KMS-11 (cell line): Measurements from ENCODE around the gene GRM1.

Experiments used
- H2AFZ ChIP-seq: fragments of 200-600 bp; sonication (generic); 2 replicates; pipeline ENCODE4 v1.6.1; 2016; ENCODE audit warnings: antibody characterized with exemption, mixed run types, low read depth
- H3K27ac ChIP-seq: fragments of 200-600 bp; sonication (generic); 2 replicates; pipeline ENCODE4 v1.6.1; 2016; ENCODE audit warnings: mild to moderate bottlenecking, mixed run types
- H3K27me3 ChIP-seq: fragments of 200-600 bp; sonication (generic); 2 replicates; pipeline ENCODE4 v1.6.1; 2017; ENCODE audit warnings: mild to moderate bottlenecking, low read depth, mixed run types, moderate library complexity; ENCODE audit not compliant: insufficient read depth
- H3K36me3 ChIP-seq: fragments of 200-600 bp; sonication (generic); 2 replicates; pipeline ENCODE4 v1.6.1; 2017; ENCODE audit warnings: mild to moderate bottlenecking, mixed run types; ENCODE audit not compliant: insufficient read depth
- H3K4me1 ChIP-seq: fragments of 200-600 bp; sonication (generic); 2 replicates; pipeline ENCODE4 v1.6.1; 2016; ENCODE audit warnings: mild to moderate bottlenecking, low read depth, mixed run types; ENCODE audit not compliant: poor library complexity, severe bottlenecking
- H3K4me2 ChIP-seq: fragments of 200-600 bp; sonication (generic); 2 replicates; pipeline ENCODE4 v1.7.0; 2016; ENCODE audit warnings: mild to moderate bottlenecking, mixed run types
- H3K4me3 ChIP-seq: fragments of 200-600 bp; sonication (generic); IDR thresholded peaks from 2 replicates; pipeline ENCODE4 v1.6.1; 2017; ENCODE audit warnings: low read depth, low read length, mixed read lengths; ENCODE audit not compliant: insufficient read depth
- H3K79me2 ChIP-seq: fragments of 200-600 bp; sonication (generic); 2 replicates; pipeline ENCODE4 v1.6.1; 2016; ENCODE audit warnings: low read depth, mixed run types; ENCODE audit not compliant: insufficient read depth
- H3K9ac ChIP-seq: fragments of 200-600 bp; sonication (generic); 2 replicates; pipeline ENCODE4 v1.6.1; 2016; ENCODE audit warnings: mild to moderate bottlenecking, mixed run types
- H4K20me1 ChIP-seq: fragments of 200-600 bp; sonication (generic); 2 replicates; pipeline ENCODE4 v1.6.1; 2016; ENCODE audit warnings: mild to moderate bottlenecking, mixed run types; ENCODE audit not compliant: insufficient read depth
- TF ChIP-seq, protein P1 (sequence below): fragments of 200-600 bp; sonication (generic); conservative IDR thresholded peaks from 2 replicates; pipeline ENCODE4 v1.6.1; 2017; ENCODE audit warnings: low read depth, mild to moderate bottlenecking, antibody characterized with exemption, low read length, moderate library complexity, mixed read lengths

GRM1 gene

DNA sequence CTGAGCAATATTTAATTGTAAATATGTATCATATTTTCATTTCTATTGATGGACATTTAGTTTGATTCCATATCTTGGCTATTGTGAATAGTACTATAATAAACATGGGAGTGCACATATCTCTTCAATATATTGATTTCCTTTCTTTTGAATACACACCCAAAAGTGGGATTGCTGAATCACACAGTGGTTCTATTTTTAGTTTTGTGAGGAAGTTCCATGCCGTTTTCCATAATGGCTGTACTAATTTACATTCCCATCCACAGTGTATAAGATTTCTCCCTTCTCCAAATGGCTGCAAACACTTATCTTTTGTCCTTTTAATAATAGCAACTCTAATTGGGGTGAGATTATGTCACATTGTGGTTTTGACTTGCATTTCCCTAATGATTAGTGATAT is 428.0 kb downstream of the GRM1 start:
- H3K79me2 ChIP-seq = no peaks in the 10 kb centered on the region
- H3K27ac ChIP-seq = no peak overlapping the region
- H2AFZ ChIP-seq = no peak overlapping the region
- no peaks in the 10 kb centered on the region for H3K27me3 ChIP-seq
- no peaks in the 10 kb centered on the region for H4K20me1 ChIP-seq
- H3K4me3 ChIP-seq = no peak overlapping the region
- no peaks in the 10 kb centered on the region for H3K4me1 ChIP-seq
- TF ChIP-seq, protein P1, sequence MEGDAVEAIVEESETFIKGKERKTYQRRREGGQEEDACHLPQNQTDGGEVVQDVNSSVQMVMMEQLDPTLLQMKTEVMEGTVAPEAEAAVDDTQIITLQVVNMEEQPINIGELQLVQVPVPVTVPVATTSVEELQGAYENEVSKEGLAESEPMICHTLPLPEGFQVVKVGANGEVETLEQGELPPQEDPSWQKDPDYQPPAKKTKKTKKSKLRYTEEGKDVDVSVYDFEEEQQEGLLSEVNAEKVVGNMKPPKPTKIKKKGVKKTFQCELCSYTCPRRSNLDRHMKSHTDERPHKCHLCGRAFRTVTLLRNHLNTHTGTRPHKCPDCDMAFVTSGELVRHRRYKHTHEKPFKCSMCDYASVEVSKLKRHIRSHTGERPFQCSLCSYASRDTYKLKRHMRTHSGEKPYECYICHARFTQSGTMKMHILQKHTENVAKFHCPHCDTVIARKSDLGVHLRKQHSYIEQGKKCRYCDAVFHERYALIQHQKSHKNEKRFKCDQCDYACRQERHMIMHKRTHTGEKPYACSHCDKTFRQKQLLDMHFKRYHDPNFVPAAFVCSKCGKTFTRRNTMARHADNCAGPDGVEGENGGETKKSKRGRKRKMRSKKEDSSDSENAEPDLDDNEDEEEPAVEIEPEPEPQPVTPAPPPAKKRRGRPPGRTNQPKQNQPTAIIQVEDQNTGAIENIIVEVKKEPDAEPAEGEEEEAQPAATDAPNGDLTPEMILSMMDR = no peak
- H3K4me2 ChIP-seq = no peak overlapping the region
- no peaks in the 10 kb centered on the region for H3K36me3 ChIP-seq
- no peak overlapping the region for H3K9ac ChIP-seq

DNA sequence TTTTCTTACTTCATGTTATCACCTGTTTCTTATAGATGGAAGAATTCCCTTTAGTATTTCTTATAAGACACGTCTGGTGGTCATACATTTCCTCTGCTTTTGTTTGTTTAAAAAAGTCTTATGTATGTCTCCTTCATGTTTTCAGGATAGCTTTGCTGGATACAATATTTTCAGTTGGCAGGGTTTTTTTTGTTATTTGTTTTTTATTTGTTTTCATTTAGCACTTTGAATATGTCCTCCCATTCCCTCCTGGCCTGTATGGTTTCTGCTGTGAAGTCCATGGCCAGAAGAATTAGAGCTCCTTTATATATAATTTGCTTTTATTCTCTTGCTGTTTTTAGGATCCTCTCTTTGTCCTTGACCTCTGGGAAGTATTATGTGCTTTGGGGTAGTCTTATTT is 432.1 kb downstream of the GRM1 start:
- Histone ChIP-seq H2AFZ (no peak overlapping the region), H3K27ac (no peak overlapping the region)

DNA sequence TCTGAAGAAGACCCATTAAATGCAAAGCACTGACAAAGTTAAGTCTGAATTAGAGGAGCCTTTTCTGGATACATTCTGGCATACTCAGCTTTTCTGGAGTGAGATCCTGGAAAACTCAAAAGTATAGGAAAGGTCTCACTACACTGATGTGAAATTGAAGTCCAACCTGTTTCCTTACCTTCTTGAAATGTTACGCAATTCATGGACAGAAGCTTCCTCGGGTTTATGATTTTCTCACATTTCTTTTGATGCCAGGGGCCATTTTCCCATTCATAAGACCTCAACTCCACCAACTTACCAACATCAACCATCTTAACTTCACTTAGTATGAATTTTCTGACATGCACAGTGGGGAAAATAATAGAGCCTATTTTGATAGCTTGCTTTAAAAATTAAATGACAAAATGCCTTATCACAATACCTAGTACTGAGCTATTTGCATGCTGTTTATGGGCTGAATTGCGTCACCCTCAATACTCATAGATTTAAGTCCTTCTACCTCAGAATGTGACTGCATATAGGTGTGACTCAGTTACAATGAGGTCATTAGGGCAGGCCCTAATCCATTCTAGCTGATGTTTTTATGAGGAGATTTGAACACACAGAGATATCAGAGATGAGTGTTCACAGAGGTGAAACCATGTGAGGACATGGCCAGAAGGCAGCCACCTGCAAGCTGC is 441.4 kb downstream of the GRM1 start:
- Histone ChIP-seq H2AFZ (no peak overlapping the region), H3K27ac (no peak overlapping the region), H3K4me3 (no peak overlapping the region), H3K79me2 (no peaks in the 10 kb centered on the region), H3K27me3 (no peaks in the 10 kb centered on the region), H4K20me1 (no peaks in the 10 kb centered on the region), H3K4me1 (no peaks in the 10 kb centered on the region), H3K4me2 (no peak overlapping the region), H3K36me3 (no peaks in the 10 kb centered on the region), H3K9ac (no peak overlapping the region)
- TF ChIP-seq, protein P1 = no peak

More for the DNA sequence above, 432.1 kb downstream of the GRM1 start:
- H3K4me1 ChIP-seq = no peaks in the 10 kb centered on the region
- no peaks in the 10 kb centered on the region for H3K79me2 ChIP-seq
- no peaks in the 10 kb centered on the region for H3K27me3 ChIP-seq
- no peak overlapping the region for H3K9ac ChIP-seq
- no peaks in the 10 kb centered on the region for H4K20me1 ChIP-seq
- no peaks in the 10 kb centered on the region for H3K36me3 ChIP-seq
- H3K4me2 ChIP-seq = no peak overlapping the region
- H3K4me3 ChIP-seq = no peak overlapping the region
- TF ChIP-seq, protein P1 = no peak

DNA sequence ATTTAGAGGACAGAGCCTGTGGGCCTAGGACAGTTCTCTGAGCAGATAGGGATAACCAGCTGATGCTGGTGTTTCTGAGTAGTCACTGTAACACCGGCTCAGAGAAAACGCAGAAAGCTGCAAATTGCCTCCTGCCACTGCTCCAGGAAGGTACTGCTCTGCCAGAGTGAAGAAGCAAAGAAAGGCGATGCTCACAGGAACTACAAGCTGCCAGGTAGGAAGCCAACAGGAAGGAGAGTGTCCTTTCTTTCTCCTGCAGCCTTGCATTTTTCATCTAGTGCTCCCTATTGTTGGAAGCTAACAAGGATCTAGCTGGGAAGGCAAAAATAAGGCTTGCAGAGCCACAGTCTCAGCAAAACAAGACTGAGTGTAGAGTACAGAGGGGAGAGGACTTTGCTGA is 444.1 kb downstream of the GRM1 start:
- no peak overlapping the region for H3K9ac ChIP-seq
- H4K20me1 ChIP-seq = no peaks in the 10 kb centered on the region
- no peak overlapping the region for H3K27ac ChIP-seq
- no peaks in the 10 kb centered on the region for H3K36me3 ChIP-seq
- H2AFZ ChIP-seq = no peak overlapping the region
- no peaks in the 10 kb centered on the region for H3K79me2 ChIP-seq
- no peaks in the 10 kb centered on the region for H3K27me3 ChIP-seq
- H3K4me1 ChIP-seq = no peaks in the 10 kb centered on the region
- H3K4me3 ChIP-seq = no peak overlapping the region
- no peak overlapping the region for H3K4me2 ChIP-seq
- TF ChIP-seq, protein P1 = no peak
